ENCODE measurements around the gene SCAF4. TPM values are rescaled to one million over a fixed set of nuclear protein-coding genes. Genes with fewer than 3 reads are reported as not detected.

Gene SCAF4
- polyA plus RNA-seq, 2 of the 4 experiments (the other 2 are of a cell fraction), result 10.4 to 16.6 TPM

- no peak for ATAC-seq
Measured at GRCh38 chr21:31683029-31683428, 48.9 kb downstream of the SCAF4 start.

GRCh38 chr21:31682620-31683019 lies 49.3 kb downstream of the SCAF4 start:
- CTCF ChIA-PET, result no interaction called here
- ATAC-seq (no peak), DNase-seq (ENCODE audit: low read depth in 1 of 2, low spot score in 1 of 2) (no peak), FAIRE-seq (no peak)
- Histone ChIP-seq H3K27ac (no peak overlapping the region), H3K4me3 (no peak overlapping the region), H3K4me1 (no peaks in the 10 kb centered on the region), H3K9me3 (no peaks in the 10 kb centered on the region), H3K4me2 (no peak overlapping the region)
- POLR2A ChIA-PET, result no interaction called here
- no peak for TF ChIP-seq GATA3 (IDR thresholded peaks at IDR 0.05; ENCODE audit: borderline replicate concordance)
- no peak for TF ChIP-seq HEYL (CRISPR knock-in tag; IDR thresholded peaks at IDR 0.05)
- TF ChIP-seq, protein P1, sequence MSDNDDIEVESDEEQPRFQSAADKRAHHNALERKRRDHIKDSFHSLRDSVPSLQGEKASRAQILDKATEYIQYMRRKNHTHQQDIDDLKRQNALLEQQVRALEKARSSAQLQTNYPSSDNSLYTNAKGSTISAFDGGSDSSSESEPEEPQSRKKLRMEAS (IDR thresholded peaks at IDR 0.05), result no peak
- TF ChIP-seq EP300 (IDR thresholded peaks at IDR 0.05), result no peak
- no peak for TF ChIP-seq USF2 (IDR thresholded peaks at IDR 0.05)
- TF ChIP-seq KDM1A (IDR thresholded peaks at IDR 0.05; ENCODE audit: low read depth), result no peak

More at GRCh38 chr21:31683029-31683428, 48.9 kb downstream of the SCAF4 start:
- FAIRE-seq (no peak), DNase-seq (ENCODE audit: low read depth in 1 of 2, low spot score in 1 of 2) (no peak)
- WGBS (ENCODE audit: missing lambda C conversion rate), result 93% methylated on average over 5 of the region's 5 CpGs
- no peaks in the 10 kb centered on the region for H3K4me1 ChIP-seq
- no peak overlapping the region for H3K4me3 ChIP-seq
- H3K9me3 ChIP-seq, result no peaks in the 10 kb centered on the region
- no peak overlapping the region for H3K4me2 ChIP-seq
- H3K27ac ChIP-seq, result no peak overlapping the region
- ChIA-PET CTCF (no interaction called here), POLR2A (no interaction called here)
- TF ChIP-seq GATA3 (IDR thresholded peaks at IDR 0.05; ENCODE audit: borderline replicate concordance) (no peak), EHF (CRISPR knock-in tag; IDR thresholded peaks at IDR 0.05) (no peak)

DNA sequence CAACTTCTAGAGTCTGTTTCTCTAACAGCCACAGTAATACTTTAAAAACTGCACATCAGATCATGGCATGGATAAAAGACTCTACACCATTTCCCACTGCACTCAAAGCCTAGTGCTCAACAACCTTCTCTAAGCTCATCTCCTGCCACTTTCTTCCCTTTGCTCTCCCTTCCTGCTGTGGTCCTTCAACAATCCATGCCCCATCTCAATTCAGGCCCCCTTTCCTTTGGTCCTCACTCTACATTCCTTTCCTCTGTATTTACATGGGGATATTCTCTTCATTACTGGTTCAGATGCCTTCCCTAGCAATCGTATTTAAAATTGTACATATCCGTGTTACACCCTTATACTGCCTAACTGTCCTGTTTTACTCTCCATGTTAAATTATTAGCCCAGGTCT lies 53.4 kb downstream of the SCAF4 start:
- POLR2A ChIA-PET, result no interaction called here
- DNase-seq (ENCODE audit: low read depth in 1 of 2, low spot score in 1 of 2) (no peak), ATAC-seq (no peak), FAIRE-seq (no peak)
- WGBS (ENCODE audit: missing lambda C conversion rate), result 91% methylated on average over 2 of the region's 2 CpGs
- Histone ChIP-seq H3K4me2 (no peak overlapping the region), H3K4me1 (no peaks in the 10 kb centered on the region), H3K9me3 (no peaks in the 10 kb centered on the region), H3K4me3 (no peak overlapping the region), H3K27ac (no peak overlapping the region)
- CTCF ChIA-PET, result no interaction called here
- TF ChIP-seq, protein P2, sequence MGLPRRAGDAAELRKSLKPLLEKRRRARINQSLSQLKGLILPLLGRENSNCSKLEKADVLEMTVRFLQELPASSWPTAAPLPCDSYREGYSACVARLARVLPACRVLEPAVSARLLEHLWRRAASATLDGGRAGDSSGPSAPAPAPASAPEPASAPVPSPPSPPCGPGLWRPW (IDR thresholded peaks at IDR 0.05), result no peak
- TF ChIP-seq EHF (CRISPR knock-in tag; IDR thresholded peaks at IDR 0.05) (no peak), E2F6 (IDR thresholded peaks at IDR 0.05; ENCODE audit: borderline replicate concordance, low read depth) (no peak), ZNF302 (CRISPR knock-in tag; IDR thresholded peaks at IDR 0.05) (no peak), EHMT2 (IDR thresholded peaks at IDR 0.05; ENCODE audit: low read depth) (no peak)

DNA sequence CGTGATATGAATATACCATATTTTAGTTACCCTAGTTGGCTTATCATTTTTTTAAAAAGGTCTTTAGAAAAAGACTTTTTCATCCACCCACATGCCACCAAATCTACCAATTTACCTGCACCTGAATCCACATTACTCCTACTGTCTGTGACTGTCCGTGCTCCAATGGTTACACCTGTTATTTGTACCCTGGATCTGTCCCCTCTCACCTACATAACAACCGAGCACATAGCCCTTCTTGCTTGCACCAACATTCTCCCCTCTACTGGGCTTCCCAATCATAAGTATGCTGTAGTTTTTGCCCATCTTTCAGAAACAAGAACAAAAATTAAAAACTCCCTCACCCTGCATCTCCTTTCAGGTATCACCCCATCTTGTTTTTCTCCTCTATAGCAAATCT lies 54.9 kb downstream of the SCAF4 start:
- no peaks in the 10 kb centered on the region for H3K9me3 ChIP-seq
- 94% methylated on average over 3 of the region's 3 CpGs for WGBS (ENCODE audit: missing lambda C conversion rate)
- no peak for TF ChIP-seq RNF2 (IDR thresholded peaks at IDR 0.05; ENCODE audit: borderline replicate concordance, low read depth)
- TF ChIP-seq RFX5 (IDR thresholded peaks at IDR 0.05), result no peak
- no peak for TF ChIP-seq MYC (IDR thresholded peaks at IDR 0.05; ENCODE audit: borderline replicate concordance, low read length)
- no peak for TF ChIP-seq JUN (IDR thresholded peaks at IDR 0.05)
- TF ChIP-seq ZFP36 (IDR thresholded peaks at IDR 0.05; ENCODE audit: borderline replicate concordance, partially characterized antibody), result no peak
- TF ChIP-seq, protein P2 (IDR thresholded peaks at IDR 0.05), result no peak
- no peak for TF ChIP-seq RAD21 (conservative IDR thresholded peaks at IDR 0.05 in 1 of 2, IDR thresholded peaks at IDR 0.05 in 1 of 2)
- TF ChIP-seq GATA3 (IDR thresholded peaks at IDR 0.05; ENCODE audit: borderline replicate concordance), result no peak
- TF ChIP-seq E2F6 (IDR thresholded peaks at IDR 0.05; ENCODE audit: borderline replicate concordance, low read depth), result no peak
- no peak for TF ChIP-seq ESRRA (IDR thresholded peaks at IDR 0.05; ENCODE audit: borderline replicate concordance, low read length)
- no peak for TF ChIP-seq TP53 (CRISPR knock-in tag; IDR thresholded peaks at IDR 0.05)
- TF ChIP-seq NPAS2 (CRISPR knock-in tag; IDR thresholded peaks at IDR 0.05; ENCODE audit: borderline replicate concordance), result no peak
- no peak for TF ChIP-seq FOXS1 (CRISPR knock-in tag; IDR thresholded peaks at IDR 0.05)
- CTCF ChIA-PET, result no interaction called here
- no peak overlapping the region for H3K27ac ChIP-seq
- no peak overlapping the region for H3K4me2 ChIP-seq
- no peak for FAIRE-seq
- ATAC-seq, result no peak
- POLR2A ChIA-PET, result no interaction called here
- H3K4me1 ChIP-seq, result no peaks in the 10 kb centered on the region
- DNase-seq (ENCODE audit: low read depth in 1 of 2, low spot score in 1 of 2), result no peak
- no peak overlapping the region for H3K4me3 ChIP-seq

Measured in A549 (cell line).